Measurements from ENCODE around the gene DOP1A. TPM values are rescaled to one million over a fixed set of nuclear protein-coding genes. Genes with fewer than 3 reads are reported as not detected.

Gene DOP1A
- total RNA-seq, 1 donor from 2014 or later = 61.9 TPM

GRCh38 chr6:83176246-83176645 lies 108.8 kb downstream of the DOP1A start:
- no peak overlapping the region for H3K27ac Mint-ChIP-seq
- Histone ChIP-seq H3K9me3 (ENCODE audit: low read depth) (no peaks in the 10 kb centered on the region), H4K20me1 (ENCODE audit: low read depth) (no peaks in the 10 kb centered on the region), H3K36me3 (peaks cover 8% of the 10 kb centered on the region), H3K9ac (no peak overlapping the region), H3K79me2 (ENCODE audit: low read depth) (no peaks in the 10 kb centered on the region), H3F3A (ENCODE audit: low read depth) (no peaks in the 10 kb centered on the region), H3K27me3 (no peaks in the 10 kb centered on the region), H3K4me3 (no peak overlapping the region), H3K4me2 (no peak overlapping the region), H2AFZ (replicated peaks) (no peak overlapping the region), H3K4me1 (no peaks in the 10 kb centered on the region), H3K27ac (no peak overlapping the region)
- TF ChIP-seq EZH2phosphoT487 (IDR thresholded peaks at IDR 0.05) (no peak), EZH2 (IDR thresholded peaks at IDR 0.05) (no peak), CTCF (IDR thresholded peaks at IDR 0.05) (no peak)
- no peaks in the 10 kb centered on the region for H3K4me1 Mint-ChIP-seq
- H3K4me3 Mint-ChIP-seq = no peak overlapping the region
- DNase-seq (ENCODE audit: low spot score) = no peak
- H3K36me3 Mint-ChIP-seq = peaks cover 13% of the 10 kb centered on the region
- H3K9me3 Mint-ChIP-seq = no peaks in the 10 kb centered on the region
- H3K27me3 Mint-ChIP-seq (ENCODE audit: insufficient read depth, low read depth) = no peaks in the 10 kb centered on the region

GRCh38 chr6:83180426-83180950 lies 113.0 kb downstream of the DOP1A start:
- Mint-ChIP-seq H3K27ac (no peak overlapping the region), H3K4me3 (no peak overlapping the region), H3K9me3 (no peaks in the 10 kb centered on the region), H3K4me1 (no peaks in the 10 kb centered on the region), H3K36me3 (peaks cover 21% of the 10 kb centered on the region), H3K27me3 (ENCODE audit: insufficient read depth, low read depth) (no peaks in the 10 kb centered on the region)
- no peak for TF ChIP-seq EZH2 (IDR thresholded peaks at IDR 0.05)
- TF ChIP-seq EZH2phosphoT487 (IDR thresholded peaks at IDR 0.05) = no peak
- no peak for TF ChIP-seq CTCF (IDR thresholded peaks at IDR 0.05)
- Histone ChIP-seq H3K79me2 (ENCODE audit: low read depth) (no peaks in the 10 kb centered on the region), H4K20me1 (ENCODE audit: low read depth) (no peaks in the 10 kb centered on the region), H3K27ac (no peak overlapping the region), H3K9me3 (ENCODE audit: low read depth) (no peaks in the 10 kb centered on the region), H3K4me2 (no peak overlapping the region), H3K9ac (no peak overlapping the region), H3K36me3 (no peaks in the 10 kb centered on the region), H3K27me3 (no peaks in the 10 kb centered on the region), H2AFZ (replicated peaks) (no peak overlapping the region), H3K4me3 (no peak overlapping the region), H3K4me1 (no peaks in the 10 kb centered on the region), H3F3A (ENCODE audit: low read depth) (no peaks in the 10 kb centered on the region)
- no peak for DNase-seq (ENCODE audit: low spot score)

GRCh38 chr6:83182114-83182513 lies 114.6 kb downstream of the DOP1A start:
- H3K4me2 ChIP-seq = no peak overlapping the region
- H3F3A ChIP-seq (ENCODE audit: low read depth) = no peaks in the 10 kb centered on the region
- no peaks in the 10 kb centered on the region for H3K9me3 ChIP-seq (ENCODE audit: low read depth)
- H3K4me3 Mint-ChIP-seq = no peak overlapping the region
- TF ChIP-seq CTCF (IDR thresholded peaks at IDR 0.05) (no peak), EZH2 (IDR thresholded peaks at IDR 0.05) (no peak), EZH2phosphoT487 (IDR thresholded peaks at IDR 0.05) (no peak)
- H2AFZ ChIP-seq (replicated peaks) = no peak overlapping the region
- peaks cover 3% of the 10 kb centered on the region for H3K36me3 ChIP-seq
- H4K20me1 ChIP-seq (ENCODE audit: low read depth) = peaks cover 6% of the 10 kb centered on the region
- peaks cover 5% of the 10 kb centered on the region for H3K27me3 Mint-ChIP-seq (ENCODE audit: insufficient read depth, low read depth)
- H3K4me3 ChIP-seq = no peak overlapping the region
- H3K4me1 ChIP-seq = no peaks in the 10 kb centered on the region
- H3K27me3 ChIP-seq = no peaks in the 10 kb centered on the region
- DNase-seq (ENCODE audit: low spot score) = no peak
- H3K79me2 ChIP-seq (ENCODE audit: low read depth) = no peaks in the 10 kb centered on the region
- no peaks in the 10 kb centered on the region for H3K4me1 Mint-ChIP-seq
- no peaks in the 10 kb centered on the region for H3K9me3 Mint-ChIP-seq
- no peak overlapping the region for H3K27ac Mint-ChIP-seq
- peaks cover 25% of the 10 kb centered on the region for H3K36me3 Mint-ChIP-seq
- no peak overlapping the region for H3K27ac ChIP-seq
- H3K9ac ChIP-seq = no peak overlapping the region
